Measurements from ENCODE around the gene EVX1.

EVX1 gene
- total RNA-seq: 0 to 0.07 reads per million in 2 donors

- peak in 3 of 5 experiments; percentile 10 to 55 (median 26) for DNase-seq
Measured at GRCh38 chr7:27242555-27243339, at the start of gene EVX1. Gene EVX1 (plus strand): TSS chr7:27242802. CDS start chr7:27243031, 229 bp downstream.

- DNase-seq: no peak
Measured at GRCh38 chr7:27193335-27194001, 49.1 kb upstream of the EVX1 start.

- no peak for DNase-seq
Measured at GRCh38 chr7:27194002-27194352, 48.6 kb upstream of the EVX1 start.

GRCh38 chr7:27194686-27195379 lies 47.8 kb upstream of the EVX1 start:
- DNase-seq: no peak

- peak; percentile 53 to 81 (median 74) for DNase-seq
Measured at GRCh38 chr7:27196287-27196767, 46.3 kb upstream of the EVX1 start.

- DNase-seq: no peak
Measured at GRCh38 chr7:27197137-27198042, 45.2 kb upstream of the EVX1 start.

GRCh38 chr7:27198138-27198841 lies 44.3 kb upstream of the EVX1 start:
- DNase-seq: no peak

- no peak for DNase-seq
Measured at GRCh38 chr7:27198871-27199801, 43.5 kb upstream of the EVX1 start.

- DNase-seq: peak in 1 of 5 experiments; percentile 47
Measured at GRCh38 chr7:27199849-27200760, 42.5 kb upstream of the EVX1 start, which contains the start of gene HOXA13. Gene HOXA13 (minus strand): TSS chr7:27200091. CDS start chr7:27200077, 14 bp downstream.

- DNase-seq: no peak
Measured at GRCh38 chr7:27200761-27201579, 41.6 kb upstream of the EVX1 start.

GRCh38 chr7:27201580-27202017 lies 41.0 kb upstream of the EVX1 start:
- DNase-seq: no peak

GRCh38 chr7:27202018-27202861 lies 40.4 kb upstream of the EVX1 start:
- no peak for DNase-seq

- no peak for DNase-seq
Measured at GRCh38 chr7:27202862-27203134, 39.8 kb upstream of the EVX1 start.

GRCh38 chr7:27203365-27203953 lies 39.1 kb upstream of the EVX1 start:
- no peak for DNase-seq

- DNase-seq: no peak
Measured at GRCh38 chr7:27203964-27204594, 38.5 kb upstream of the EVX1 start.

- no peak for DNase-seq
Measured at GRCh38 chr7:27204851-27205322, 37.7 kb upstream of the EVX1 start.

All from T-helper 2 cell (primary cell).